ENCODE measurements around the gene FYB1.
"Not testable (repeated sequence)": the region's sequence is repeated elsewhere in the genome, so short reads cannot be mapped to it uniquely, and the experiment has no call there.

FYB1 gene

GRCh38 chr5:39219437-39219836 is at the start of gene FYB1:
FYB1 (minus strand) TSS chr5:39219563; CDS start chr5:39202960, 16,603 bp downstream.
- DNase-seq (ENCODE audit: low read depth): no peak

- DNase-seq (ENCODE audit: low read depth): no peak
Observed at GRCh38 chr5:39267186-39267585, 47.8 kb upstream of the FYB1 start.

- DNase-seq (ENCODE audit: low read depth): no peak
Observed at GRCh38 chr5:39266442-39266841, 47.1 kb upstream of the FYB1 start.

- DNase-seq (ENCODE audit: low read depth): no peak
Observed at GRCh38 chr5:39264528-39264927, 45.2 kb upstream of the FYB1 start.

GRCh38 chr5:39262981-39263380 is 43.6 kb upstream of the FYB1 start:
- no peak for DNase-seq (ENCODE audit: low read depth)

GRCh38 chr5:39260095-39260494 is 40.7 kb upstream of the FYB1 start:
- no peak for DNase-seq (ENCODE audit: low read depth)

- no peak for DNase-seq (ENCODE audit: low read depth)
Observed at GRCh38 chr5:39257554-39257953, 38.2 kb upstream of the FYB1 start.

GRCh38 chr5:39256477-39257235 is 37.3 kb upstream of the FYB1 start:
- no peak for DNase-seq (ENCODE audit: low read depth)

GRCh38 chr5:39255406-39255805 is 36.0 kb upstream of the FYB1 start:
- no peak for DNase-seq (ENCODE audit: low read depth)

GRCh38 chr5:39254671-39255070 is 35.3 kb upstream of the FYB1 start:
- no peak for DNase-seq (ENCODE audit: low read depth)

- DNase-seq (ENCODE audit: low read depth): no peak
Observed at GRCh38 chr5:39253196-39253595, 33.8 kb upstream of the FYB1 start.

- no peak for DNase-seq (ENCODE audit: low read depth)
Observed at GRCh38 chr5:39249564-39250274, 30.4 kb upstream of the FYB1 start.

GRCh38 chr5:39249069-39249468 is 29.7 kb upstream of the FYB1 start:
- DNase-seq (ENCODE audit: low read depth): no peak

GRCh38 chr5:39240750-39241149 is 21.4 kb upstream of the FYB1 start:
- no peak for DNase-seq (ENCODE audit: low read depth)

GRCh38 chr5:39238366-39239105 is 19.2 kb upstream of the FYB1 start:
- DNase-seq (ENCODE audit: low read depth): no peak

- no peak for DNase-seq (ENCODE audit: low read depth)
Observed at GRCh38 chr5:39236718-39237117, 17.4 kb upstream of the FYB1 start.

GRCh38 chr5:39235648-39236047 is 16.3 kb upstream of the FYB1 start:
- no peak for DNase-seq (ENCODE audit: low read depth)

- DNase-seq (ENCODE audit: low read depth): not testable (repeated sequence)
Observed at GRCh38 chr5:39234494-39234893, 15.1 kb upstream of the FYB1 start.

- no peak for DNase-seq (ENCODE audit: low read depth)
Observed at GRCh38 chr5:39233783-39234182, 14.4 kb upstream of the FYB1 start.

GRCh38 chr5:39231705-39232525 is 12.6 kb upstream of the FYB1 start:
- no peak for DNase-seq (ENCODE audit: low read depth)

GRCh38 chr5:39228596-39228995 is 9.2 kb upstream of the FYB1 start:
- DNase-seq (ENCODE audit: low read depth): no peak

GRCh38 chr5:39226558-39226957 is 7.2 kb upstream of the FYB1 start:
- no peak for DNase-seq (ENCODE audit: low read depth)
